ENCODE data around the gene EPG5.

DNA sequence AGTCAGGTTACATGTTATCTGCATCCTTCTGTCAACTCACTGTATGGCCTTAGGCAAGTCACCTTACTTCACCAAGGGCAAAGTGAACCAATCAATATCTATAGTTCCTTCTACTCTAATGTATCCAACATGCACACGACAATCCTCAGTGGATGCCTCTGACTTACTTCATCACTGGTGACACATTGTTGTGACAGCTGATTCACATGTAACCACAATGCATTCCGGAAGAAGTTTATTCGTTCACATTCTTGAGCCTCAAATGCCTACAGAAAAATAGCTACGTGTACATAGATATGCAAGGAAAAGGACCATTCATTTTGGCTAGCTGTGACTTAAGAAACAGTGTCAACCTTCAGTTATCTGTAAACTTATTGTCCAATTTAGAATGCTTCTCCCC, 26.3 kb upstream of the EPG5 start:
- TF ChIP-seq, protein P1, sequence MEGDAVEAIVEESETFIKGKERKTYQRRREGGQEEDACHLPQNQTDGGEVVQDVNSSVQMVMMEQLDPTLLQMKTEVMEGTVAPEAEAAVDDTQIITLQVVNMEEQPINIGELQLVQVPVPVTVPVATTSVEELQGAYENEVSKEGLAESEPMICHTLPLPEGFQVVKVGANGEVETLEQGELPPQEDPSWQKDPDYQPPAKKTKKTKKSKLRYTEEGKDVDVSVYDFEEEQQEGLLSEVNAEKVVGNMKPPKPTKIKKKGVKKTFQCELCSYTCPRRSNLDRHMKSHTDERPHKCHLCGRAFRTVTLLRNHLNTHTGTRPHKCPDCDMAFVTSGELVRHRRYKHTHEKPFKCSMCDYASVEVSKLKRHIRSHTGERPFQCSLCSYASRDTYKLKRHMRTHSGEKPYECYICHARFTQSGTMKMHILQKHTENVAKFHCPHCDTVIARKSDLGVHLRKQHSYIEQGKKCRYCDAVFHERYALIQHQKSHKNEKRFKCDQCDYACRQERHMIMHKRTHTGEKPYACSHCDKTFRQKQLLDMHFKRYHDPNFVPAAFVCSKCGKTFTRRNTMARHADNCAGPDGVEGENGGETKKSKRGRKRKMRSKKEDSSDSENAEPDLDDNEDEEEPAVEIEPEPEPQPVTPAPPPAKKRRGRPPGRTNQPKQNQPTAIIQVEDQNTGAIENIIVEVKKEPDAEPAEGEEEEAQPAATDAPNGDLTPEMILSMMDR (IDR thresholded peaks at IDR 0.05; ENCODE audit: low read length), result no peak
- TF ChIP-seq EZH2 (IDR thresholded peaks at IDR 0.05; ENCODE audit: borderline replicate concordance, low read length), result no peak

All from OCI-LY1 (cell line).